KMS-11 (cell line): Measurements from ENCODE around the gene SERPINB2.

Experiments
- H2AFZ ChIP-seq: fragments of 200-600 bp; sonication (generic); 2 replicates; pipeline ENCODE4 v1.6.1; 2016; ENCODE audit warnings: antibody characterized with exemption, mixed run types, low read depth
- H3K27ac ChIP-seq: fragments of 200-600 bp; sonication (generic); 2 replicates; pipeline ENCODE4 v1.6.1; 2016; ENCODE audit warnings: mild to moderate bottlenecking, mixed run types
- H3K27me3 ChIP-seq: fragments of 200-600 bp; sonication (generic); 2 replicates; pipeline ENCODE4 v1.6.1; 2017; ENCODE audit warnings: mild to moderate bottlenecking, low read depth, mixed run types, moderate library complexity; ENCODE audit not compliant: insufficient read depth
- H3K36me3 ChIP-seq: fragments of 200-600 bp; sonication (generic); 2 replicates; pipeline ENCODE4 v1.6.1; 2017; ENCODE audit warnings: mild to moderate bottlenecking, mixed run types; ENCODE audit not compliant: insufficient read depth
- H3K4me1 ChIP-seq: fragments of 200-600 bp; sonication (generic); 2 replicates; pipeline ENCODE4 v1.6.1; 2016; ENCODE audit warnings: mild to moderate bottlenecking, low read depth, mixed run types; ENCODE audit not compliant: poor library complexity, severe bottlenecking
- H3K4me2 ChIP-seq: fragments of 200-600 bp; sonication (generic); 2 replicates; pipeline ENCODE4 v1.7.0; 2016; ENCODE audit warnings: mild to moderate bottlenecking, mixed run types
- H3K4me3 ChIP-seq: fragments of 200-600 bp; sonication (generic); IDR thresholded peaks from 2 replicates; pipeline ENCODE4 v1.6.1; 2017; ENCODE audit warnings: low read depth, low read length, mixed read lengths; ENCODE audit not compliant: insufficient read depth
- H3K79me2 ChIP-seq: fragments of 200-600 bp; sonication (generic); 2 replicates; pipeline ENCODE4 v1.6.1; 2016; ENCODE audit warnings: low read depth, mixed run types; ENCODE audit not compliant: insufficient read depth
- H3K9ac ChIP-seq: fragments of 200-600 bp; sonication (generic); 2 replicates; pipeline ENCODE4 v1.6.1; 2016; ENCODE audit warnings: mild to moderate bottlenecking, mixed run types
- H4K20me1 ChIP-seq: fragments of 200-600 bp; sonication (generic); 2 replicates; pipeline ENCODE4 v1.6.1; 2016; ENCODE audit warnings: mild to moderate bottlenecking, mixed run types; ENCODE audit not compliant: insufficient read depth
- TF ChIP-seq, protein P1 (sequence below): fragments of 200-600 bp; sonication (generic); conservative IDR thresholded peaks from 2 replicates; pipeline ENCODE4 v1.6.1; 2017; ENCODE audit warnings: low read depth, mild to moderate bottlenecking, antibody characterized with exemption, low read length, moderate library complexity, mixed read lengths

The SERPINB2 gene

GRCh38 chr18:63897072-63897471 is 9.6 kb downstream of the SERPINB2 start:
- Histone ChIP-seq H3K27me3 (no peaks in the 10 kb centered on the region), H3K4me2 (no peak overlapping the region), H3K4me1 (no peaks in the 10 kb centered on the region), H2AFZ (no peak overlapping the region), H3K4me3 (no peak overlapping the region), H3K79me2 (no peaks in the 10 kb centered on the region), H3K36me3 (no peaks in the 10 kb centered on the region), H4K20me1 (no peaks in the 10 kb centered on the region), H3K27ac (no peak overlapping the region), H3K9ac (no peak overlapping the region)
- TF ChIP-seq, protein P1, sequence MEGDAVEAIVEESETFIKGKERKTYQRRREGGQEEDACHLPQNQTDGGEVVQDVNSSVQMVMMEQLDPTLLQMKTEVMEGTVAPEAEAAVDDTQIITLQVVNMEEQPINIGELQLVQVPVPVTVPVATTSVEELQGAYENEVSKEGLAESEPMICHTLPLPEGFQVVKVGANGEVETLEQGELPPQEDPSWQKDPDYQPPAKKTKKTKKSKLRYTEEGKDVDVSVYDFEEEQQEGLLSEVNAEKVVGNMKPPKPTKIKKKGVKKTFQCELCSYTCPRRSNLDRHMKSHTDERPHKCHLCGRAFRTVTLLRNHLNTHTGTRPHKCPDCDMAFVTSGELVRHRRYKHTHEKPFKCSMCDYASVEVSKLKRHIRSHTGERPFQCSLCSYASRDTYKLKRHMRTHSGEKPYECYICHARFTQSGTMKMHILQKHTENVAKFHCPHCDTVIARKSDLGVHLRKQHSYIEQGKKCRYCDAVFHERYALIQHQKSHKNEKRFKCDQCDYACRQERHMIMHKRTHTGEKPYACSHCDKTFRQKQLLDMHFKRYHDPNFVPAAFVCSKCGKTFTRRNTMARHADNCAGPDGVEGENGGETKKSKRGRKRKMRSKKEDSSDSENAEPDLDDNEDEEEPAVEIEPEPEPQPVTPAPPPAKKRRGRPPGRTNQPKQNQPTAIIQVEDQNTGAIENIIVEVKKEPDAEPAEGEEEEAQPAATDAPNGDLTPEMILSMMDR, result no peak

DNA sequence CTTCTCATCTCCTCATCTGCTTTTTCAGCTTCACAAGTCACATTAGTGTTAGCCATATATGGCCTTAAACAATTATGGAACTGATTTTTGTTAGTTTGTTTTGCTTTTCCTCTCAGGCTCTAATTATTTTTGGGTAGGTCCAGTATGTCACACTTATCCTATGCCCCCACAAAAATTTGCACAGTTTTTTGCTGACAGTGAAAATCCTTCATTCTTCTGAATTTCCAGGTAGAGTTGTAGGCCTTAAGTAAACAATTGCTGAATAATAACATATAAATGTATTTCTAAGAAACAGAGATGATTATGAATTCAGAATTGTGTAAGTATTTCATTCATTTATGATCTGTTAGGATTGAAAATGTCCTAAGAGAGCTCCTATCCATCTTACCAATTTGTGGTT is 11.7 kb downstream of the SERPINB2 start:
- Histone ChIP-seq H3K27me3 (no peaks in the 10 kb centered on the region), H4K20me1 (no peaks in the 10 kb centered on the region), H3K9ac (no peak overlapping the region), H3K4me2 (no peak overlapping the region), H3K4me1 (no peaks in the 10 kb centered on the region), H3K79me2 (no peaks in the 10 kb centered on the region), H2AFZ (no peak overlapping the region), H3K27ac (no peak overlapping the region), H3K36me3 (no peaks in the 10 kb centered on the region), H3K4me3 (no peak overlapping the region)
- TF ChIP-seq, protein P1, result no peak

GRCh38 chr18:63903851-63904570 is 16.5 kb downstream of the SERPINB2 start:
- TF ChIP-seq, protein P1, result no peak
- no peaks in the 10 kb centered on the region for H4K20me1 ChIP-seq
- no peaks in the 10 kb centered on the region for H3K79me2 ChIP-seq
- no peaks in the 10 kb centered on the region for H3K4me1 ChIP-seq
- no peak overlapping the region for H3K4me3 ChIP-seq
- H2AFZ ChIP-seq, result no peak overlapping the region
- no peaks in the 10 kb centered on the region for H3K27me3 ChIP-seq
- H3K27ac ChIP-seq, result no peak overlapping the region
- H3K36me3 ChIP-seq, result no peaks in the 10 kb centered on the region
- H3K4me2 ChIP-seq, result no peak overlapping the region
- H3K9ac ChIP-seq, result no peak overlapping the region

DNA sequence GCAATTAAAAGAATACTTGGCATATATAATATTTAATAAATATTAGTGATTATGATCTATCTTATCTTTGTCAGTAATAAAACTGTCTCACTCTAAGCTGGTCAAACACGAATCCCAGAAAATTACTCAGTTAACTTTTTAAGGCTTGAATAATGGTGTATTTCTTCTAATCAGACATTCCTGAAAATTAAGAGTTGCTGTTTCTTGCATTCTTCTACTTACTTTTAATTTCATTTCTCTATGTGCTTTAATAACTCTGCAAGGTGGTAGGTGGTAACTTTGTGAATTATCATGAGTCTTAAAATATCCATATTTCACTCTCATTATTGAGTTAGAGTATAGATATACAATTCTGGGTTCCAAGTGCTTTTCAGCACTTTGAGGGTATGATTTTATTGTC is 17.2 kb downstream of the SERPINB2 start:
- Histone ChIP-seq H3K79me2 (no peaks in the 10 kb centered on the region), H3K27ac (no peak overlapping the region), H3K9ac (no peak overlapping the region), H3K4me2 (no peak overlapping the region), H3K4me1 (no peaks in the 10 kb centered on the region), H2AFZ (no peak overlapping the region), H3K4me3 (no peak overlapping the region), H3K36me3 (no peaks in the 10 kb centered on the region), H3K27me3 (no peaks in the 10 kb centered on the region), H4K20me1 (no peaks in the 10 kb centered on the region)
- TF ChIP-seq, protein P1, result no peak
